ENCODE results near the gene SMARCB1. TPM values are rescaled to one million over a fixed set of nuclear protein-coding genes. Genes with fewer than 3 reads are reported as not detected.

The SMARCB1 gene
- total and polyA plus RNA-seq, 2 experiments from 2014 or later = 147 to 175 TPM

- Histone ChIP-seq H3K4me3 (no peak overlapping the region), H3K36me3 (peaks cover 52% of the 10 kb centered on the region), H3K4me1 (ENCODE audit: low read depth) (no peaks in the 10 kb centered on the region), H3K27me3 (no peaks in the 10 kb centered on the region), H3K27ac (no peak overlapping the region), H3K9me3 (ENCODE audit: low read depth) (no peaks in the 10 kb centered on the region)
- no peak for DNase-seq (ENCODE audit: low read depth in 1 of 2, low spot score in 1 of 2)
- TF ChIP-seq, protein P1, sequence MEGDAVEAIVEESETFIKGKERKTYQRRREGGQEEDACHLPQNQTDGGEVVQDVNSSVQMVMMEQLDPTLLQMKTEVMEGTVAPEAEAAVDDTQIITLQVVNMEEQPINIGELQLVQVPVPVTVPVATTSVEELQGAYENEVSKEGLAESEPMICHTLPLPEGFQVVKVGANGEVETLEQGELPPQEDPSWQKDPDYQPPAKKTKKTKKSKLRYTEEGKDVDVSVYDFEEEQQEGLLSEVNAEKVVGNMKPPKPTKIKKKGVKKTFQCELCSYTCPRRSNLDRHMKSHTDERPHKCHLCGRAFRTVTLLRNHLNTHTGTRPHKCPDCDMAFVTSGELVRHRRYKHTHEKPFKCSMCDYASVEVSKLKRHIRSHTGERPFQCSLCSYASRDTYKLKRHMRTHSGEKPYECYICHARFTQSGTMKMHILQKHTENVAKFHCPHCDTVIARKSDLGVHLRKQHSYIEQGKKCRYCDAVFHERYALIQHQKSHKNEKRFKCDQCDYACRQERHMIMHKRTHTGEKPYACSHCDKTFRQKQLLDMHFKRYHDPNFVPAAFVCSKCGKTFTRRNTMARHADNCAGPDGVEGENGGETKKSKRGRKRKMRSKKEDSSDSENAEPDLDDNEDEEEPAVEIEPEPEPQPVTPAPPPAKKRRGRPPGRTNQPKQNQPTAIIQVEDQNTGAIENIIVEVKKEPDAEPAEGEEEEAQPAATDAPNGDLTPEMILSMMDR (IDR thresholded peaks at IDR 0.05; ENCODE audit: low read depth, low read length) = no peak
Observed at GRCh38 chr22:23801238-23801821, 14.6 kb downstream of the SMARCB1 start.

DNA sequence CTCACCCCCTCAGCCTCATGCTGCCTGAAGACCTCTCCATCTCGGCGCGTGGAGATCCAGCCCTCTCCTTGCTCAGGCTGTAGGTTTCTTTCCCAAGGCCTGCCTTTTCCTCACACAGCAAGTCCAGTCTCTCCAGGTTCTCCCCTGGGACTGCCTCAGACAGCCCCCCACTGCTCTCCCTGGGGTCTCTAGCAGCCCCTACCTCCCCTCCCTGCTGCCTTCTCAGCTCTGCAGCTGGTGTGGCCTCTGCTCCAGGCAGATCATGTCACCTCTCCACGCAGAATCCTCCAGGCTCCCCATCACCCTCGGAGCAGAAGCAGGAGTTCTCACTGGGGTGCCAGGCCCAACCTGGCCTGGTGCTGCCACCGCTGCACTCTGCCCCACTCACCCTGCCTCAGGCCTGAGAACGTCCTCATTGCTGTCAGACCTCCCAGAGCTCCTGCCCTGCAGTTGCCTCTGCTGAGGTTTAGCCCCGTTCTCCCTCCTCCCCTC lies 15.2 kb downstream of the SMARCB1 start:
- H3K27me3 ChIP-seq = no peaks in the 10 kb centered on the region

GRCh38 chr22:23803001-23803819 lies 16.4 kb downstream of the SMARCB1 start:
- no peak for DNase-seq (ENCODE audit: low read depth in 1 of 2, low spot score in 1 of 2)
- peaks cover 54% of the 10 kb centered on the region for H3K36me3 ChIP-seq
- TF ChIP-seq, protein P1 (IDR thresholded peaks at IDR 0.05; ENCODE audit: low read depth, low read length) = no peak
- H3K4me3 ChIP-seq = no peak overlapping the region
- H3K4me1 ChIP-seq (ENCODE audit: low read depth) = no peaks in the 10 kb centered on the region
- H3K27ac ChIP-seq = no peak overlapping the region
- H3K9me3 ChIP-seq (ENCODE audit: low read depth) = no peaks in the 10 kb centered on the region
- H3K27me3 ChIP-seq = no peaks in the 10 kb centered on the region

More for the DNA sequence above, 15.2 kb downstream of the SMARCB1 start:
- TF ChIP-seq, protein P1 (IDR thresholded peaks at IDR 0.05; ENCODE audit: low read depth, low read length) = no peak
- DNase-seq (ENCODE audit: low read depth in 1 of 2, low spot score in 1 of 2) = no peak
- H3K4me3 ChIP-seq = no peak overlapping the region
- H3K36me3 ChIP-seq = peaks cover 51% of the 10 kb centered on the region
- H3K27ac ChIP-seq = no peak overlapping the region
- H3K4me1 ChIP-seq (ENCODE audit: low read depth) = no peaks in the 10 kb centered on the region
- H3K9me3 ChIP-seq (ENCODE audit: low read depth) = no peaks in the 10 kb centered on the region

DNA sequence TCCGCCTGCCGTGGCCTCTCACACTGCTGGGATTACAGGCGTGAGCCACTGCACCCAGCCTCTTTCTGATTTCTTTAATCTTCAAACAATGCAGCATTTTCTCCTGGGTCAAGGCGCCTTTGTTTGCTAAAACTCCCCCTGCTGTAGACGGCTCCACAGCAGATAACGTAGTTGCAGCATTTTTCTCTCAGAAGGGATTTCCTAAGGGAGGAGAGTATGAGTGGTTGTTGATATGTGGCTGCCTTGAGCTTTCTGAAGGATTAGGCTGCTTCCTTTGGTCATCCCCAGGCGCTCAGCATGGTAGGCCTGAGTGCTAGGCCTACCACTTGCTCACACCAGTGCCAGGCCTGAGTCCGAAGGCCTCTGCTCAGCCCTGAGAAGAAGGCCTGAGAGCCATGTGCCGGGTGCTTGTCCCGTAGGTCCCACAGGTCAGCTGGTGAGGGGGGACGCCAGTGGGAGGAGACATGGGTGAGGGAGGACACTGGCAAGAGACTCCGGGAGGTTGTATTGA lies 18.1 kb downstream of the SMARCB1 start:
- TF ChIP-seq, protein P1 (IDR thresholded peaks at IDR 0.05; ENCODE audit: low read depth, low read length) = peak; percentile 22
- peak overlapping the region; percentile 43 for H3K27ac ChIP-seq
- H3K9me3 ChIP-seq (ENCODE audit: low read depth) = no peaks in the 10 kb centered on the region
- H3K4me3 ChIP-seq = no peak overlapping the region
- H3K4me1 ChIP-seq (ENCODE audit: low read depth) = no peaks in the 10 kb centered on the region
- H3K36me3 ChIP-seq = peaks cover 54% of the 10 kb centered on the region
- no peaks in the 10 kb centered on the region for H3K27me3 ChIP-seq
- peak in 1 of 2 donors; percentile 75 for DNase-seq (ENCODE audit: low read depth in 1 of 2, low spot score in 1 of 2)

GRCh38 chr22:23806837-23807236 lies 20.1 kb downstream of the SMARCB1 start:
- TF ChIP-seq, protein P1 (IDR thresholded peaks at IDR 0.05; ENCODE audit: low read depth, low read length) = no peak
- Histone ChIP-seq H3K27ac (no peak overlapping the region), H3K4me1 (ENCODE audit: low read depth) (no peaks in the 10 kb centered on the region), H3K27me3 (no peaks in the 10 kb centered on the region), H3K9me3 (ENCODE audit: low read depth) (no peaks in the 10 kb centered on the region), H3K4me3 (no peak overlapping the region), H3K36me3 (peaks cover 47% of the 10 kb centered on the region)
- no peak for DNase-seq (ENCODE audit: low read depth in 1 of 2, low spot score in 1 of 2)
